ENCODE results near the gene SIX3.

Gene SIX3

GRCh38 chr2:44957656-44958327 is 16.3 kb downstream of the SIX3 start:
- no peak for DNase-seq (ENCODE audit: low read depth)

- DNase-seq (ENCODE audit: low read depth): no peak
Observed at GRCh38 chr2:44959855-44960254, 18.4 kb downstream of the SIX3 start.

GRCh38 chr2:44960871-44961270 is 19.4 kb downstream of the SIX3 start:
- no peak for DNase-seq (ENCODE audit: low read depth)

GRCh38 chr2:44962176-44962695 is 20.7 kb downstream of the SIX3 start:
- DNase-seq (ENCODE audit: low read depth): no peak

- DNase-seq (ENCODE audit: low read depth): no peak
Observed at GRCh38 chr2:44964752-44965236, 23.3 kb downstream of the SIX3 start.

- DNase-seq (ENCODE audit: low read depth): no peak
Observed at GRCh38 chr2:44965684-44966083, 24.2 kb downstream of the SIX3 start.

GRCh38 chr2:44967056-44967455 is 25.6 kb downstream of the SIX3 start:
- DNase-seq (ENCODE audit: low read depth): no peak

GRCh38 chr2:44967727-44968432 is 26.4 kb downstream of the SIX3 start:
- no peak for DNase-seq (ENCODE audit: low read depth)

GRCh38 chr2:44969936-44970335 is 28.4 kb downstream of the SIX3 start:
- no peak for DNase-seq (ENCODE audit: low read depth)

- DNase-seq (ENCODE audit: low read depth): no peak
Observed at GRCh38 chr2:44970846-44971450, 29.4 kb downstream of the SIX3 start.

- DNase-seq (ENCODE audit: low read depth): no peak
Observed at GRCh38 chr2:44972771-44973535, 31.5 kb downstream of the SIX3 start.

- DNase-seq (ENCODE audit: low read depth): no peak
Observed at GRCh38 chr2:44974064-44974715, 32.7 kb downstream of the SIX3 start.

- no peak for DNase-seq (ENCODE audit: low read depth)
Observed at GRCh38 chr2:44975571-44976450, 34.3 kb downstream of the SIX3 start.

- DNase-seq (ENCODE audit: low read depth): no peak
Observed at GRCh38 chr2:44979581-44979980, 38.1 kb downstream of the SIX3 start.

GRCh38 chr2:44980751-44981713 is 39.5 kb downstream of the SIX3 start:
- no peak for DNase-seq (ENCODE audit: low read depth)

- no peak for DNase-seq (ENCODE audit: low read depth)
Observed at GRCh38 chr2:44981714-44982108, 40.2 kb downstream of the SIX3 start.

- DNase-seq (ENCODE audit: low read depth): no peak
Observed at GRCh38 chr2:44983836-44984604, 42.5 kb downstream of the SIX3 start.

- no peak for DNase-seq (ENCODE audit: low read depth)
Observed at GRCh38 chr2:44989176-44989575, 47.7 kb downstream of the SIX3 start.

- DNase-seq (ENCODE audit: low read depth): no peak
Observed at GRCh38 chr2:44994377-44994776, 52.9 kb downstream of the SIX3 start.
